ENCODE results near the gene PKN2. TPM values are rescaled to one million over a fixed set of nuclear protein-coding genes. Genes with fewer than 3 reads are reported as not detected.

Gene PKN2
- total and polyA plus RNA-seq, 8 donors: 5.0 to 118 (median 24.1) TPM

DNA sequence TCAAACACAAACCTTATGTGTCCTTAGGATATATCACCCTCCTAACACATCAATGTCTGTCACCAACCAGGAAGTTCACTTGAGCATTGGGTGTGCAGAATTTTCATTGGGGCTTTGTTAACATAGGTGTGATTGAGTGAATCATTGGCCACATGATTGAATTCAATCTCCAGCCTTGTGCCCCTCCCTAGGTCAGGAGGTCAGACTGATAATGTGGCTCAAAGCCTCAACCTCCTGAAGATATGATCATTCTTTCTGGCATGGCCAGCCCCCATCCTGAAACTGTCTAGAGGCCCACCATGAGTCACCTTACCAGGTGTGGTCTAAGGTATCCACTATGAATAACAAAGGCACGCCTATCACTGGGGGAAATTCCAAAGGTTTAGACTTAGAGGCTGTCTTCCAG lies 90.1 kb downstream of the PKN2 start:
- Histone ChIP-seq H3K4me1 (no peaks in the 10 kb centered on the region), H3K27ac (peak overlapping the region in 4 of 5 donors; percentile 36 to 84 (median 63)), H3K4me3 (no peak overlapping the region), H3K27me3 (no peaks in the 10 kb centered on the region), H3K9me3 (no peaks in the 10 kb centered on the region), H3K36me3 (peaks cover 10 to 77% (median 73%) of the 10 kb centered on the region in 4 donors)
- TF ChIP-seq POLR2AphosphoS5 (IDR thresholded peaks at IDR 0.05): peak in 2 of 3 donors; percentile 58 to 81
- TF ChIP-seq POLR2A (IDR thresholded peaks at IDR 0.05): no peak
- no peak for TF ChIP-seq EP300 (IDR thresholded peaks at IDR 0.05)
- peak; percentile 42 to 92 for DNase-seq
- 45 to 67% (median 53%) methylated on average over 1 of the region's 1 CpG for WGBS, 5 donors
- intact Hi-C loops (cut with DNase I; ENCODE audit: low total_unique reads): no loop called here

DNA sequence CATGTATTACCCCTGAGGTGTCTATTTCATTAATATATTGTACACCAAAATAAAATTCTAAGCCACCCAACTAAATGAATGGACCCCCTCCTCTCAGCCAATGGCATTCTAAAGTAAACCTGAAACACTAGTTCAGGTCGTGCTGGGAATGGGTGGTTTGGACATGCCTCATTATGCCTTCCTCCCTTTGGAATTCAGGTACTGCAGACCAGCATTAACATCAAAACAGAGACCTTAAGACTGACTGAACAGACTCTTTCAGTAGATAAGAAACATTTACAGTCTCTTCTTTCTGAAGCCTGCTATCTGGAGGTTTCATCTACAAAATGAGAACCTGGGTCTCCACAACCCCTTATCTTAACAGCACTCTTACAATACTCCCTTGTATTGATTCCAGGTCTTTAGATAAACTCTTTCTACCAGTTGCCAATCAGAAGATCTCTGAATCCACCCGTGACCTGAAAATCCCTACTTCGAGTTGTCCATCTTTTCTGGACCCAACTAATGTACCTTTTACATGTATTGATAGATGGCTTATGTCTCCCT lies 93.6 kb downstream of the PKN2 start:
- Histone ChIP-seq H3K27ac (no peak overlapping the region), H3K4me3 (no peak overlapping the region), H3K9me3 (no peaks in the 10 kb centered on the region), H3K27me3 (no peaks in the 10 kb centered on the region), H3K4me1 (peaks cover 0 to 13% (median 0%) of the 10 kb centered on the region in 4 donors), H3K36me3 (peaks cover 0 to 67% (median 60%) of the 10 kb centered on the region in 4 donors)
- intact Hi-C loops (cut with DNase I; ENCODE audit: low total_unique reads): no loop called here
- no peak for DNase-seq
- TF ChIP-seq EP300 (IDR thresholded peaks at IDR 0.05) (no peak), POLR2AphosphoS5 (IDR thresholded peaks at IDR 0.05) (no peak), POLR2A (IDR thresholded peaks at IDR 0.05) (no peak)
- TF ChIP-seq, protein P1, sequence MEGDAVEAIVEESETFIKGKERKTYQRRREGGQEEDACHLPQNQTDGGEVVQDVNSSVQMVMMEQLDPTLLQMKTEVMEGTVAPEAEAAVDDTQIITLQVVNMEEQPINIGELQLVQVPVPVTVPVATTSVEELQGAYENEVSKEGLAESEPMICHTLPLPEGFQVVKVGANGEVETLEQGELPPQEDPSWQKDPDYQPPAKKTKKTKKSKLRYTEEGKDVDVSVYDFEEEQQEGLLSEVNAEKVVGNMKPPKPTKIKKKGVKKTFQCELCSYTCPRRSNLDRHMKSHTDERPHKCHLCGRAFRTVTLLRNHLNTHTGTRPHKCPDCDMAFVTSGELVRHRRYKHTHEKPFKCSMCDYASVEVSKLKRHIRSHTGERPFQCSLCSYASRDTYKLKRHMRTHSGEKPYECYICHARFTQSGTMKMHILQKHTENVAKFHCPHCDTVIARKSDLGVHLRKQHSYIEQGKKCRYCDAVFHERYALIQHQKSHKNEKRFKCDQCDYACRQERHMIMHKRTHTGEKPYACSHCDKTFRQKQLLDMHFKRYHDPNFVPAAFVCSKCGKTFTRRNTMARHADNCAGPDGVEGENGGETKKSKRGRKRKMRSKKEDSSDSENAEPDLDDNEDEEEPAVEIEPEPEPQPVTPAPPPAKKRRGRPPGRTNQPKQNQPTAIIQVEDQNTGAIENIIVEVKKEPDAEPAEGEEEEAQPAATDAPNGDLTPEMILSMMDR (IDR thresholded peaks at IDR 0.05): no peak
- 83 to 95% (median 88%) methylated on average over 3 of the region's 3 CpGs for WGBS, 5 donors

DNA sequence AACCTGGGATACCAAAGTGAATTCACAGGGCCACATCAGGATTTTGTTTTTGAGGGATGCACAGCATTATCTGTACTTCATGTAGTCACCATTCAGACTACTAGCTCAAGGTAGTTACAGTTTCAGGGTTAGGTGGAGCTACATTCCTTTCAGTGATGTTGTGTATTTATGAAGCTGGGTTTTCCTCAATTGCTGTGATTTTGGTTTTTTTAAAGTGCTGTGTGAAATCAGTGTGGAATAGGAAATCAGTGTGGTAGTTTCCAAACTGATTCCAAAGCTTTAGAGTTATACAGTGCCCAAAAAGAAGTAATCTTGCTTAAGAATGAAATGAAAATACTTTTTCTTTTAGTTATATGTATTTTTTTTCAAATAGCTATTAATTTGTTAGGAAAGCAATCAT lies 95.8 kb downstream of the PKN2 start:
- intact Hi-C loops (cut with DNase I; ENCODE audit: low total_unique reads): no loop called here

DNA sequence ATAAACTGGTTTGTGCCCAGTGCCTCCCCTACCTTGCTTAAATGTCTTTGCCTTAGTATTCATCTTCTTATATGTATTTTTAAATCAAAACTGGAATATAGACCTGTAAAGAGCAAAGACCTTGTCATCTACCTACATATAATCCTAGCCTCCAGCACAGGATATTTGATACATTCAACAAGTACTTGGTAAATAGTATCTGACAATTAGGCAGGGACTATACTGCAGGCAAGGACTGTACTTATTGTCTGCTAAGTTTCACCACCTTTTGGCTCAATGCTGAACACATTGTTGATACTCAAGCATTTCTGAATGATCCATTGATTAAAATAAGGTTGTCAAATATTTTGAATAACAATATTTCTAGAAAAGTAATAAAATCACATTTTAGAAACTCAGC lies 96.4 kb downstream of the PKN2 start:
- H3K4me3 ChIP-seq: no peak overlapping the region
- H3K9me3 ChIP-seq: no peaks in the 10 kb centered on the region
- H3K27ac ChIP-seq: no peak overlapping the region
- peaks cover 0 to 13% (median 0%) of the 10 kb centered on the region in 4 donors for H3K4me1 ChIP-seq
- TF ChIP-seq EP300 (IDR thresholded peaks at IDR 0.05) (no peak), POLR2A (IDR thresholded peaks at IDR 0.05) (no peak), POLR2AphosphoS5 (IDR thresholded peaks at IDR 0.05) (no peak)
- TF ChIP-seq, protein P1 (IDR thresholded peaks at IDR 0.05): no peak
- no peaks in the 10 kb centered on the region for H3K27me3 ChIP-seq
- H3K36me3 ChIP-seq: peaks cover 7 to 52% (median 46%) of the 10 kb centered on the region in 4 donors
- no peak for DNase-seq
- intact Hi-C loops (cut with DNase I; ENCODE audit: low total_unique reads): no loop called here

More for the DNA sequence above, 95.8 kb downstream of the PKN2 start:
- Histone ChIP-seq H3K36me3 (peaks cover 3 to 51% (median 46%) of the 10 kb centered on the region in 4 donors), H3K27ac (no peak overlapping the region), H3K4me1 (peaks cover 0 to 13% (median 0%) of the 10 kb centered on the region in 4 donors), H3K9me3 (no peaks in the 10 kb centered on the region), H3K4me3 (no peak overlapping the region), H3K27me3 (no peaks in the 10 kb centered on the region)
- TF ChIP-seq EP300 (IDR thresholded peaks at IDR 0.05): no peak
- no peak for TF ChIP-seq POLR2A (IDR thresholded peaks at IDR 0.05)
- no peak for TF ChIP-seq POLR2AphosphoS5 (IDR thresholded peaks at IDR 0.05)
- TF ChIP-seq, protein P1 (IDR thresholded peaks at IDR 0.05): no peak
- DNase-seq: no peak

DNA sequence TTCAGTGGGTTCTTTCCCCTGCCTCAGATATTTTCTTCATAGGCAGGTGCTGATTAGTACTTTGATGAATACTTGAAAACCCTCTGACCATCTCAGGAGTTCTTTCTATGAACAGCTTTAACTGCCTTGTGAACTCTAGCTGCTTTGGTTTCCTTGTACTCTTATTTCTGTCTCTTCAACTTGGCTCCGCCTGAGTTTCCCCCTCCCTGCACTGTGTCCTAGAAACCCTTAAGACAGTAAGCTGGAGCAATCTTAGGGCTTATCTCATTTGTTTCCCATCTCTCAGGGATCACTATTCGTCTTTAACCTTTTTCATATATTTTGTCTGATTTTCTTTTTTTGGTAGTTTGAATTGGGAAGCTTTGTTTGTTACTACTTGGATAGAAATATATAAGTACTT lies 99.1 kb downstream of the PKN2 start:
- 92 to 94% (median 93%) methylated on average over 2 of the region's 2 CpGs for WGBS, 5 donors
- no peak overlapping the region for H3K27ac ChIP-seq
- intact Hi-C loops (cut with DNase I; ENCODE audit: low total_unique reads): no loop called here

More for the DNA sequence above, 99.1 kb downstream of the PKN2 start:
- Histone ChIP-seq H3K36me3 (peaks cover 7 to 55% (median 50%) of the 10 kb centered on the region in 4 donors), H3K4me1 (peaks cover 0 to 13% (median 0%) of the 10 kb centered on the region in 4 donors), H3K4me3 (no peak overlapping the region), H3K9me3 (no peaks in the 10 kb centered on the region), H3K27me3 (no peaks in the 10 kb centered on the region)
- DNase-seq: no peak
- TF ChIP-seq EP300 (IDR thresholded peaks at IDR 0.05): no peak
- no peak for TF ChIP-seq POLR2A (IDR thresholded peaks at IDR 0.05)
- no peak for TF ChIP-seq POLR2AphosphoS5 (IDR thresholded peaks at IDR 0.05)
- TF ChIP-seq, protein P1 (IDR thresholded peaks at IDR 0.05): no peak
